Measurements from ENCODE around the gene ACTL7A.
"Not testable (repeated sequence)": the region's sequence is repeated elsewhere in the genome, so short reads cannot be mapped to it uniquely, and the experiment has no call there.

ACTL7A gene

GRCh38 chr9:108848296-108848695, 13.8 kb upstream of the ACTL7A start:
- not testable (repeated sequence) for DNase-seq (ENCODE audit: low read depth in 3 of 3)

- no peak for DNase-seq (ENCODE audit: low read depth in 3 of 3)
Measured at GRCh38 chr9:108850293-108850897, 11.7 kb upstream of the ACTL7A start.

- DNase-seq (ENCODE audit: low read depth in 3 of 3): no peak
Measured at GRCh38 chr9:108851138-108851537, 10.9 kb upstream of the ACTL7A start.

GRCh38 chr9:108852079-108852478, 10.0 kb upstream of the ACTL7A start:
- no peak for DNase-seq (ENCODE audit: low read depth in 3 of 3)

- no peak for DNase-seq (ENCODE audit: low read depth in 3 of 3)
Measured at GRCh38 chr9:108854094-108854493, 8.0 kb upstream of the ACTL7A start.

GRCh38 chr9:108854641-108855528, 7.2 kb upstream of the ACTL7A start:
- no peak for DNase-seq (ENCODE audit: low read depth in 3 of 3)

- DNase-seq (ENCODE audit: low read depth in 3 of 3): no peak
Measured at GRCh38 chr9:108855529-108855886, 6.6 kb upstream of the ACTL7A start.

- DNase-seq (ENCODE audit: low read depth in 3 of 3): no peak
Measured at GRCh38 chr9:108855888-108856287, 6.2 kb upstream of the ACTL7A start, which contains the start of gene ACTL7B. Gene ACTL7B, minus strand, starts transcription at chr9:108855986. Its CDS starts 56 bp downstream, at chr9:108855930.

GRCh38 chr9:108857572-108857971, 4.5 kb upstream of the ACTL7A start:
- no peak for DNase-seq (ENCODE audit: low read depth in 3 of 3)

- DNase-seq (ENCODE audit: low read depth in 3 of 3): no peak
Measured at GRCh38 chr9:108859459-108860114, 2.5 kb upstream of the ACTL7A start.

- DNase-seq (ENCODE audit: low read depth in 3 of 3): no peak
Measured at GRCh38 chr9:108860354-108860753, 1.7 kb upstream of the ACTL7A start.

GRCh38 chr9:108860764-108861163, 1.3 kb upstream of the ACTL7A start:
- no peak for DNase-seq (ENCODE audit: low read depth in 3 of 3)

- DNase-seq (ENCODE audit: low read depth in 3 of 3): no peak
Measured at GRCh38 chr9:108861464-108861863, 602 bp upstream of the ACTL7A start.

- no peak for DNase-seq (ENCODE audit: low read depth in 3 of 3)
Measured at GRCh38 chr9:108863891-108864290, 1.8 kb downstream of the ACTL7A start.

GRCh38 chr9:108864446-108864845, 2.4 kb downstream of the ACTL7A start:
- DNase-seq (ENCODE audit: low read depth in 3 of 3): no peak

- DNase-seq (ENCODE audit: low read depth in 3 of 3): no peak
Measured at GRCh38 chr9:108865037-108865436, 3.0 kb downstream of the ACTL7A start.

- no peak for DNase-seq (ENCODE audit: low read depth in 3 of 3)
Measured at GRCh38 chr9:108866001-108866420, 3.9 kb downstream of the ACTL7A start.

- no peak for DNase-seq (ENCODE audit: low read depth in 3 of 3)
Measured at GRCh38 chr9:108867116-108867515, 5.0 kb downstream of the ACTL7A start.

- DNase-seq (ENCODE audit: low read depth in 3 of 3): no peak
Measured at GRCh38 chr9:108867829-108868228, 5.8 kb downstream of the ACTL7A start.

GRCh38 chr9:108869092-108869725, 7.1 kb downstream of the ACTL7A start:
- no peak for DNase-seq (ENCODE audit: low read depth in 3 of 3)

- DNase-seq (ENCODE audit: low read depth in 3 of 3): no peak
Measured at GRCh38 chr9:108874058-108874788, 12.2 kb downstream of the ACTL7A start.

All from stimulated activated CD4-positive, alpha-beta T cell treated with anti-CD3 and anti-CD28 coated beads, TNF-alpha, amount 100 ng/mL, for 24 hours (primary cell).